Activated T-cell treated with anti-CD3 and anti-CD28 coated beads, Interleukin-2, amount 50 U/mL, for 72 hours (primary cell): ENCODE data around the gene MSH4. TPM values are rescaled to one million over a fixed set of nuclear protein-coding genes. Genes with fewer than 3 reads are reported as not detected.
"Not testable (repeated sequence)": the region's sequence is repeated elsewhere in the genome, so short reads cannot be mapped to it uniquely, and the experiment has no call there.

ENCODE experiments used
- ATAC-seq, 2 donors: fragments of 150-1000 bp; cut with Tn5 transposase; replicated peaks in 1 of 2; 2 replicates each; pipeline ENCODE4 v1.10.0; 2021; ENCODE audit warnings: moderate library complexity in 2 of 2, mild to moderate bottlenecking in 1 of 2
- DNase-seq, 2 donors: peaks; one replicate each; pipeline ENCODE4 v3.0.0; 2021 to 2022; ENCODE audit warnings: mixed read lengths in 1 of 2
- H3K27ac Mint-ChIP-seq: one replicate; pipeline ENCODE4 v1.8.0; 2022; ENCODE audit warnings: mild to moderate bottlenecking, moderate library complexity, mixed read lengths
- H3K27me3 Mint-ChIP-seq: one replicate; pipeline ENCODE4 v1.8.0; 2022; ENCODE audit warnings: low read depth, mixed read lengths
- H3K36me3 Mint-ChIP-seq, 2 donors: one replicate each; pipeline ENCODE4 v1.8.0; 2022; ENCODE audit warnings: mixed read lengths in 2 of 2, mild to moderate bottlenecking in 1 of 2; ENCODE audit not compliant: insufficient read depth in 2 of 2
- H3K4me1 Mint-ChIP-seq: one replicate; pipeline ENCODE4 v1.8.0; 2022; ENCODE audit warnings: low read depth, mixed read lengths
- H3K4me3 Mint-ChIP-seq, 2 donors: one replicate each; pipeline ENCODE4 v1.8.0; 2022; ENCODE audit warnings: mild to moderate bottlenecking in 2 of 2, mixed read lengths in 2 of 2, moderate library complexity in 2 of 2
- H3K9me3 Mint-ChIP-seq, 2 donors: one replicate each; pipeline ENCODE4 v1.8.0; 2022; ENCODE audit warnings: mixed read lengths in 2 of 2
- total RNA-seq, 2 donors: library from RNA; stranded (reverse); gene quantifications; one replicate each; pipeline ENCODE4 v1.2.3, GENCODE V29; 2022

Gene MSH4
- total RNA-seq, 2 donors from 2014 or later: 0.65 to 0.99 TPM

DNA sequence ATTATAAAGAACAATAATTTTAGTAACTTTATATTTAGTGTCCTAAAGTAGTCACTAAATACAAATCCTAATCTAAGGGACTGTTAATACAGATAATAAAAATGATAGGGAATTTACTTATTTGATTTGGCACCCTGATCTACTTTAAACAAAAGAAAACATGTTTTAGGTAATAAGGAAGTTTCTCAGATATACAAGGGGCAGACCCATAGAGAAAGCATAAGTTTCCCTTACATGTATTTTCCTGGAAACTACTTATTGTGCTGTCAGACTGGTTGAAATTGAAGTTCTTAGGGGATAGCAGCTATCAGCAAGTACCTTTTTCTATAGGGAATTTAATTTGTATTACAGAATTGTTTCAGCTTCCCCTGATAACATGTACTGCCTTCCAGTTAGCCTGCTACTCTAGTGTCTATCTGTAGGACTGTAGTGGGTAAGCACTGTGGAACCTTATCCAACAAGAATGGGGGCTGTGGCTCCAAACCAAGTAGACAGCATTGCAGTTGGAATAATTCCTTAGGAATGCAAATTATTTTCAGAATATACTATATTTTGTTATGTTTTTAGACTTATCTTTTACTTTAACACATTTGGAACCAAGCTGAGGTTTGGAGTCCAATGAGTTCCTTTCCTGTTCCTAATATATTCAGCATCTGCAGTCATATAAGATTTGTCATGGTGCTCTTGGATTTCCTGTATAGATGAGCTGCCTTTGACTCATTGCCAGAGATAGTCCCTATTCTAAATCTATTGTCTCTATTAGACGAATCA lies 14.7 kb downstream of the MSH4 start:
- Mint-ChIP-seq H3K27me3 (no peaks in the 10 kb centered on the region), H3K9me3 (no peaks in the 10 kb centered on the region), H3K4me1 (no peaks in the 10 kb centered on the region), H3K27ac (no peak overlapping the region), H3K4me3 (no peak overlapping the region), H3K36me3 (no peaks in the 10 kb centered on the region)
- no peak for ATAC-seq
- DNase-seq: no peak

DNA sequence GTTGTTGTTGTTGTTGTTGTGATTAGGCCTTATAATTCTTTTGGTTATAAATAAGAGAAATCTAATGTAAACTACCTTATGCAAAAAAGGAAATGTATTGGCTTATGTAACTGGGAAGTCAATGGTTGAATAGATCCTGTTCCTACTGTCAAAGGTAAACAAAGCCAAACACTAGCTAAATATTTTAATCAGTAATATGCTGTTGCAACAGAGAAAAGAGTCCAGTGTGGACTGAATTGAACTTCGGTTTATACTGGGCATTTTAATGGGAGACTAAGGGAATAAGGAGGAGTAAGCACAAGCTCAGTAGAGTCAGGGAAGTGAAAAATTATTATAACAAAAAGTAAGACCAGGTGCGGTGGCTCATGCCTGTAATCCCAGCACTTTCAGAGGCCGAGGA lies 15.4 kb downstream of the MSH4 start:
- Mint-ChIP-seq H3K4me3 (no peak overlapping the region), H3K4me1 (no peaks in the 10 kb centered on the region), H3K9me3 (no peaks in the 10 kb centered on the region), H3K27ac (no peak overlapping the region), H3K27me3 (no peaks in the 10 kb centered on the region), H3K36me3 (no peaks in the 10 kb centered on the region)
- no peak for DNase-seq
- no peak for ATAC-seq

DNA sequence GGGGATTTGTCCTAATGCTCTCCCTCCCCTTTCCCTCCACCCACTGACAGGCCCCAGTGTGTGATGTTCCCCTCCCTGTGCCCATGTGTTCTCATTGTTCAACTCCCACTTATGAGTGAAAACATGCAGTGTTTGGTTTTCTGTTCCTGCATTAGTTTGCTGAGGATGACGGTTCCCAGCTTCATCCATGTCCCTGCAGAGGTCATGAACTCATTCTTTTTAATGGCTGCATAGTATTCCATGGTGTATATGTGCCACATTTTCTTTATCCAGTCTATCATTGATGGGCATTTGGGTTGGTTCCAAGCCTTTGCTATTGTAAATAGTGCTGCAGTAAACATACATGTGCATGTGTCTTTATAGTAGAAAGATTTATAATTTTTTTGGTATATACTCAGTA lies 26.9 kb downstream of the MSH4 start:
- H3K4me1 Mint-ChIP-seq, DNase-seq, H3K4me3 Mint-ChIP-seq, ATAC-seq, H3K27ac Mint-ChIP-seq, H3K27me3 Mint-ChIP-seq: not testable (repeated sequence)
- peaks cover 3 to 16% of the 10 kb centered on the region in 2 donors for H3K9me3 Mint-ChIP-seq
- peaks cover 7 to 18% of the 10 kb centered on the region in 2 donors for H3K36me3 Mint-ChIP-seq

- H3K4me3 Mint-ChIP-seq: no peak overlapping the region
- DNase-seq: no peak
- no peak overlapping the region for H3K27ac Mint-ChIP-seq
- no peaks in the 10 kb centered on the region for H3K4me1 Mint-ChIP-seq
- H3K9me3 Mint-ChIP-seq: peaks cover 21 to 28% of the 10 kb centered on the region in 2 donors
- ATAC-seq: no peak
- no peaks in the 10 kb centered on the region for H3K27me3 Mint-ChIP-seq
- H3K36me3 Mint-ChIP-seq: peaks cover 3 to 5% of the 10 kb centered on the region in 2 donors
These were observed 39.9 kb downstream of the MSH4 start for GRCh38 chr1:75836528-75837100.

DNA sequence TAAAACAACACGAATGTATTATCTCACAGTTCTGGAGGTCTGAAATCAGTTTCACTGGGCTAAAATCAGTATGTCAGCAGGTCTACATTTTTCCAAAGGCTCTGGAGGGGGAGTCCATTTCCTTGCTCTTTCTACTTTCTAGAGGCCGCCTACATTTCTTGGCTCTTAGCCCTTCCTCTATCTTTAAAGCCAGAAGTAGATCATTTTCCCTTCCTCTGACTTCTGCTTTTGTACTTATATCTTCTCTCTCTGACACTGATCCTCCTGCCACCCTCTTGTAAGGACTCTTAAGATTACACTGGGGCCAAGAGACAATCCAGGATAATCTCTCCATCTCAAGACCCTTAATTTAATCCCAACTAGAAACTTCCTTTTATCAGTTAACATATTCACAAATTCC lies 41.4 kb downstream of the MSH4 start:
- Mint-ChIP-seq H3K4me1 (no peaks in the 10 kb centered on the region), H3K27ac (no peak overlapping the region), H3K36me3 (peaks cover under 1 to 3% of the 10 kb centered on the region in 2 donors), H3K4me3 (no peak overlapping the region), H3K9me3 (peaks cover 15 to 22% of the 10 kb centered on the region in 2 donors), H3K27me3 (no peaks in the 10 kb centered on the region)
- DNase-seq: no peak
- ATAC-seq: no peak

DNA sequence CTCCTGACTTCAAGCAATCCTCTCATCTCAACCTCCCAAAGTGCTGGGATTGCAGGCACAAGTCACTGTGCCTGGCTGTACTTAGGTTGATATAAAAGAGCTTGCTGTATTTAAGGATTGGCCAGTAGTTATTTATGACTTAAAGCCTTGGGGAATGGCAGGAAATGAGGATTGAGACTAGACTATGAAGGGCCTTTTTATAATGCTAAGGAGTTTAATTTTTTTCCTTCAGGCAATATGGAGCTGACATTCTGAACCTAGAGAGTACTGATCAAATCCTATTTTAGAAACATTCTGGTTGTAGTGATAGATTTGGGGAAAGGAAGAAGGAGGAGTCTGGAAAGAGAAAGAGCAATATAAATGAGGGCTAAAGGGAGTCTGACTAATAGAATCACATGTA lies 44.7 kb downstream of the MSH4 start:
- DNase-seq (no peak), ATAC-seq (no peak)
- no peak overlapping the region for H3K27ac Mint-ChIP-seq
- H3K9me3 Mint-ChIP-seq: peaks cover 7 to 10% of the 10 kb centered on the region in 2 donors
- no peaks in the 10 kb centered on the region for H3K4me1 Mint-ChIP-seq
- no peak overlapping the region for H3K4me3 Mint-ChIP-seq
- H3K36me3 Mint-ChIP-seq: peaks cover 0 to 3% of the 10 kb centered on the region in 2 donors
- no peaks in the 10 kb centered on the region for H3K27me3 Mint-ChIP-seq

GRCh38 chr1:75845576-75845975 lies 48.9 kb downstream of the MSH4 start:
- H3K9me3 Mint-ChIP-seq: no peaks in the 10 kb centered on the region
- no peak overlapping the region for H3K27ac Mint-ChIP-seq
- no peak for DNase-seq
- H3K27me3 Mint-ChIP-seq: no peaks in the 10 kb centered on the region
- ATAC-seq: no peak
- no peak overlapping the region for H3K4me3 Mint-ChIP-seq
- no peaks in the 10 kb centered on the region for H3K4me1 Mint-ChIP-seq
- no peaks in the 10 kb centered on the region for H3K36me3 Mint-ChIP-seq

GRCh38 chr1:75855010-75855409 lies 58.3 kb downstream of the MSH4 start:
- H3K9me3 Mint-ChIP-seq: no peaks in the 10 kb centered on the region
- no peaks in the 10 kb centered on the region for H3K4me1 Mint-ChIP-seq
- ATAC-seq (no peak), DNase-seq (no peak)
- no peaks in the 10 kb centered on the region for H3K36me3 Mint-ChIP-seq
- no peak overlapping the region for H3K27ac Mint-ChIP-seq
- no peak overlapping the region for H3K4me3 Mint-ChIP-seq
- peaks cover 6% of the 10 kb centered on the region for H3K27me3 Mint-ChIP-seq

DNA sequence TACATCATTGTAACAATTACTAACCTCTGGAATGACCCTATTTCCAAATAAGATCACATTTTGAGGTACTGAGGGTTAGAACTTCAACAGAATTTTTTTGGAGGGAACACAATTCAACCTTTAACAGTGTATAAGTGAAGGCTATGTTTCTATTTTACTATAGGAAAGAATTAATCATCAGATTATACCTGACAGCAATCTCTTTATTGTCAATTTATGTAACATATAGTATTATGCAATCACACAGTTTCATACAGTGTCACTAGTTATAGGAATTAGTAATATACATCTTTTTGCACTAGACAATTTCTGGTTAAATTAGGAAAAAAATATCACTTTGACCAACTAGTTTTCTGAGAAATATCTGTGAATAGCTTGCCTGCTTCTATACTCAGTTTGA lies 59.1 kb downstream of the MSH4 start:
- DNase-seq (no peak), ATAC-seq (no peak)
- no peaks in the 10 kb centered on the region for H3K36me3 Mint-ChIP-seq
- no peaks in the 10 kb centered on the region for H3K9me3 Mint-ChIP-seq
- no peaks in the 10 kb centered on the region for H3K4me1 Mint-ChIP-seq
- H3K27me3 Mint-ChIP-seq: peaks cover 6% of the 10 kb centered on the region
- no peak overlapping the region for H3K27ac Mint-ChIP-seq
- no peak overlapping the region for H3K4me3 Mint-ChIP-seq

- Mint-ChIP-seq H3K4me3 (no peak overlapping the region), H3K36me3 (no peaks in the 10 kb centered on the region), H3K27me3 (peaks cover 11% of the 10 kb centered on the region), H3K27ac (no peak overlapping the region), H3K9me3 (no peaks in the 10 kb centered on the region), H3K4me1 (no peaks in the 10 kb centered on the region)
- ATAC-seq (no peak), DNase-seq (no peak)
These were observed 65.1 kb downstream of the MSH4 start for GRCh38 chr1:75861831-75862230.

GRCh38 chr1:75870951-75871350 lies 74.3 kb downstream of the MSH4 start:
- H3K27ac Mint-ChIP-seq: no peak overlapping the region
- DNase-seq: no peak
- H3K36me3 Mint-ChIP-seq: peaks cover 2 to 3% of the 10 kb centered on the region in 2 donors
- no peaks in the 10 kb centered on the region for H3K4me1 Mint-ChIP-seq
- H3K9me3 Mint-ChIP-seq: peaks cover 2 to 3% of the 10 kb centered on the region in 2 donors
- H3K27me3 Mint-ChIP-seq: peaks cover 5% of the 10 kb centered on the region
- ATAC-seq: no peak
- no peak overlapping the region for H3K4me3 Mint-ChIP-seq

GRCh38 chr1:75879985-75880384 lies 83.3 kb downstream of the MSH4 start:
- H3K36me3 Mint-ChIP-seq: no peaks in the 10 kb centered on the region
- DNase-seq (no peak), ATAC-seq (no peak)
- no peak overlapping the region for H3K4me3 Mint-ChIP-seq
- no peaks in the 10 kb centered on the region for H3K27me3 Mint-ChIP-seq
- no peaks in the 10 kb centered on the region for H3K4me1 Mint-ChIP-seq
- no peak overlapping the region for H3K27ac Mint-ChIP-seq
- no peaks in the 10 kb centered on the region for H3K9me3 Mint-ChIP-seq

DNA sequence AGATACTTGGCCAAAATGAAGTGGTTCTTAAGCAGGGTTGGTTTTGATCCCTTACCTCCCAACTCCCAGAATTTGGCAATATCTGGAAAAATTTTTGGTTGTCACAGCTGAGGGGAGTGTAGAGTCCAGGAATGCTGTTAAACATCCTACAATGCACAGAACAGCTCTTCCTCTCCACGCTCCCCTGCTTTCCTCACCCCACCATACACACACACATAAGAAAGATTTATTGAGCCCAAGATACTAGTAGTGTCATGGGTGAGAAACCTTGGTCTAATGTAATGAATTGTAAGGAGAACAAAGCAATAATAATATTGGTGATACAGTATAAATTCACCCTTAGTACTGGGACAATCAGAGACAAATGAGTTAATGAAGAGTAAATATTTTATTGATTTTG lies 87.8 kb downstream of the MSH4 start:
- DNase-seq: no peak

GRCh38 chr1:75901371-75901770 lies 104.7 kb downstream of the MSH4 start:
- H3K27me3 Mint-ChIP-seq: no peaks in the 10 kb centered on the region
- no peak overlapping the region for H3K4me3 Mint-ChIP-seq
- peaks cover 0 to 2% of the 10 kb centered on the region in 2 donors for H3K9me3 Mint-ChIP-seq
- no peak overlapping the region for H3K27ac Mint-ChIP-seq
- no peaks in the 10 kb centered on the region for H3K4me1 Mint-ChIP-seq
- no peaks in the 10 kb centered on the region for H3K36me3 Mint-ChIP-seq
- DNase-seq (no peak), ATAC-seq (no peak)

More for the DNA sequence above, 87.8 kb downstream of the MSH4 start:
- Mint-ChIP-seq H3K36me3 (no peaks in the 10 kb centered on the region), H3K27ac (no peak overlapping the region), H3K9me3 (no peaks in the 10 kb centered on the region), H3K4me3 (no peak overlapping the region), H3K27me3 (no peaks in the 10 kb centered on the region), H3K4me1 (no peaks in the 10 kb centered on the region)
- no peak for ATAC-seq
